ENCODE results near the gene PUM1.

- TF ChIP-seq CTCF (conservative IDR thresholded peaks at IDR 0.05 in 1 of 2, IDR thresholded peaks at IDR 0.05 in 1 of 2; ENCODE audit: low read depth in 1 of 2, low read length in 2 of 2) = no peak
- no peak for TF ChIP-seq EZH2 (IDR thresholded peaks at IDR 0.05; ENCODE audit: low read length, missing control alignments)
Observed at GRCh38 chr1:30909365-30910068, 156.0 kb downstream of the PUM1 start.
